Measurements from ENCODE around the gene MIF.

DNA sequence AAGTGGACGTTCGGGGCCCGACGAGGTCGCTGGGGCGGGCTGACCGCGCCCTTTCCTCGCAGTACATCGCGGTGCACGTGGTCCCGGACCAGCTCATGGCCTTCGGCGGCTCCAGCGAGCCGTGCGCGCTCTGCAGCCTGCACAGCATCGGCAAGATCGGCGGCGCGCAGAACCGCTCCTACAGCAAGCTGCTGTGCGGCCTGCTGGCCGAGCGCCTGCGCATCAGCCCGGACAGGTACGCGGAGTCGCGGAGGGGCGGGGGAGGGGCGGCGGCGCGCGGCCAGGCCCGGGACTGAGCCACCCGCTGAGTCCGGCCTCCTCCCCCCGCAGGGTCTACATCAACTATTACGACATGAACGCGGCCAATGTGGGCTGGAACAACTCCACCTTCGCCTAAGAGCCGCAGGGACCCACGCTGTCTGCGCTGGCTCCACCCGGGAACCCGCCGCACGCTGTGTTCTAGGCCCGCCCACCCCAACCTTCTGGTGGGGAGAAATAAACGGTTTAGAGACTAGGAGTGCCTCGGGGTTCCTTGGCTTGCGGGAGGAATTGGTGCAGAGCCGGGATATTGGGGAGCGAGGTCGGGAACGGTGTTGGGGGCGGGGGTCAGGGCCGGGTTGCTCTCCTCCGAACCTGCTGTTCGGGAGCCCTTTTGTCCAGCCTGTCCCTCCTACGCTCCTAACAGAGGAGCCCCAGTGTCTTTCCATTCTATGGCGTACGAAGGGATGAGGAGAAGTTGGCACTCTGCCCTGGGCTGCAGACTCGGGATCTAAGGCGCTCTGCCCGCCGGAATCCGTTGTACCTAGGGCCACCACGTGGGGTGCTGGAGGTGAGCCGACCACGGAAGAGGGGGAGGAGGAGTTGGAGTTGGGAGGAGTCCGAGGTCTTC is 771 bp downstream of the MIF start:
- no peak for TF ChIP-seq POLR2A (IDR thresholded peaks at IDR 0.05)
- TF ChIP-seq, protein P1, sequence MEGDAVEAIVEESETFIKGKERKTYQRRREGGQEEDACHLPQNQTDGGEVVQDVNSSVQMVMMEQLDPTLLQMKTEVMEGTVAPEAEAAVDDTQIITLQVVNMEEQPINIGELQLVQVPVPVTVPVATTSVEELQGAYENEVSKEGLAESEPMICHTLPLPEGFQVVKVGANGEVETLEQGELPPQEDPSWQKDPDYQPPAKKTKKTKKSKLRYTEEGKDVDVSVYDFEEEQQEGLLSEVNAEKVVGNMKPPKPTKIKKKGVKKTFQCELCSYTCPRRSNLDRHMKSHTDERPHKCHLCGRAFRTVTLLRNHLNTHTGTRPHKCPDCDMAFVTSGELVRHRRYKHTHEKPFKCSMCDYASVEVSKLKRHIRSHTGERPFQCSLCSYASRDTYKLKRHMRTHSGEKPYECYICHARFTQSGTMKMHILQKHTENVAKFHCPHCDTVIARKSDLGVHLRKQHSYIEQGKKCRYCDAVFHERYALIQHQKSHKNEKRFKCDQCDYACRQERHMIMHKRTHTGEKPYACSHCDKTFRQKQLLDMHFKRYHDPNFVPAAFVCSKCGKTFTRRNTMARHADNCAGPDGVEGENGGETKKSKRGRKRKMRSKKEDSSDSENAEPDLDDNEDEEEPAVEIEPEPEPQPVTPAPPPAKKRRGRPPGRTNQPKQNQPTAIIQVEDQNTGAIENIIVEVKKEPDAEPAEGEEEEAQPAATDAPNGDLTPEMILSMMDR (IDR thresholded peaks at IDR 0.05), result peak in 2 of 6 experiments; percentile 37 to 46
